Measurements from ENCODE around the gene ACP4. TPM values are rescaled to one million over a fixed set of nuclear protein-coding genes. Genes with fewer than 3 reads are reported as not detected.

ACP4 gene
- total RNA-seq, 4 donors from 2014 or later: not detected

DNA sequence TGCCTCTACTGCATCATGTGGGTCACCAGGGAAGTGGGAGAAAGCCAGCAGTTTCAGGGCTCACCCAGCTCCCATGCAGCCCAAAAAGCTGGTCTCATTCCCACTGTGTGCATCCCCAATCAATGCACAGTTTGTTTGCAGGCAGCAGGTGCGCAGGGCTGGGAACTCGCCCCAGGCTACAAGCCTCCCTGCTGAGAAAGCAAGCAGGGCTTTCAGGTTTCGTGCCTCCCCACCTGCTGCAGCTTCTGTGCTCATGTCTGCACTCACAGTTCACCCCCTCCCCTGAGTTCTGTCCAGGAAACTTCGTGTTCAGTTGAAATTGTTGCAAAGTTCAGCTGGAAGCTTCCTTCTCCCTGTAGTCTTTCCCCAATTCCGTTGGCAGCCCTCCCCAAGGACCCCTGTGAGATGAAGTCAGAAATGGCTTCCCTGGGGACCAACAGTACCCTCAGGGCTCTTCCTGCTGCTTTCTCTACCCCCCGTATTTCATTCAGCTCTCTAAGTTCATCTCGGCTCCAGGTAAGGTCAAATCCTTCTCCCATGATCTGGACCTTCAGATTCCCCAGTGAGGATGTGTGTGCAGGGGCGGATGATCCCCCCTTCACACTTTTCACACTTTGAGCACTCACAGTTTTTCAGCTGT, 54.2 kb downstream of the ACP4 start:
- Histone ChIP-seq H3K4me1 (no peaks in the 10 kb centered on the region), H3K4me3 (no peak overlapping the region), H3K36me3 (no peaks in the 10 kb centered on the region), H3K27ac (no peak overlapping the region), H3K27me3 (no peaks in the 10 kb centered on the region), H3K9me3 (peaks cover 0 to 14% of the 10 kb centered on the region in 2 donors)
- DNase-seq: no peak
- intact Hi-C loops (cut with DNase I; ENCODE audit: low total_unique reads): no loop called here
- TF ChIP-seq POLR2A (IDR thresholded peaks at IDR 0.05): no peak
- TF ChIP-seq, protein P1, sequence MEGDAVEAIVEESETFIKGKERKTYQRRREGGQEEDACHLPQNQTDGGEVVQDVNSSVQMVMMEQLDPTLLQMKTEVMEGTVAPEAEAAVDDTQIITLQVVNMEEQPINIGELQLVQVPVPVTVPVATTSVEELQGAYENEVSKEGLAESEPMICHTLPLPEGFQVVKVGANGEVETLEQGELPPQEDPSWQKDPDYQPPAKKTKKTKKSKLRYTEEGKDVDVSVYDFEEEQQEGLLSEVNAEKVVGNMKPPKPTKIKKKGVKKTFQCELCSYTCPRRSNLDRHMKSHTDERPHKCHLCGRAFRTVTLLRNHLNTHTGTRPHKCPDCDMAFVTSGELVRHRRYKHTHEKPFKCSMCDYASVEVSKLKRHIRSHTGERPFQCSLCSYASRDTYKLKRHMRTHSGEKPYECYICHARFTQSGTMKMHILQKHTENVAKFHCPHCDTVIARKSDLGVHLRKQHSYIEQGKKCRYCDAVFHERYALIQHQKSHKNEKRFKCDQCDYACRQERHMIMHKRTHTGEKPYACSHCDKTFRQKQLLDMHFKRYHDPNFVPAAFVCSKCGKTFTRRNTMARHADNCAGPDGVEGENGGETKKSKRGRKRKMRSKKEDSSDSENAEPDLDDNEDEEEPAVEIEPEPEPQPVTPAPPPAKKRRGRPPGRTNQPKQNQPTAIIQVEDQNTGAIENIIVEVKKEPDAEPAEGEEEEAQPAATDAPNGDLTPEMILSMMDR (IDR thresholded peaks at IDR 0.05): no peak

Small RNA genes lying within 50 kb of the gene (small RNA-seq; reads per million reads assigned to genes)
- gene SNORD88A (49.7 reads per million, percentile 93 among the genes with 10 or more reads in this experiment), gene SNORD88B (not detected), gene SNORD88C (not detected)

Other genes starting within 250 kb of the ACP4 start
- gene LRRC4B, start 222.0 kb upstream of the ACP4 start, total RNA-seq: 10 to 100 TPM in 2 of 4 donors, 1 to 10 TPM in 2; 2.4 to 38.0 (median 13.2) TPM
- gene SYT3, start 150.5 kb upstream of the ACP4 start, total RNA-seq: under 1 TPM in 1 of 4 donors, not detected in 3; 0.14 TPM
- gene C19orf81, start 141.0 kb upstream of the ACP4 start, total RNA-seq: not detected
- 1 to 10 TPM in 2 of 4 donors, not detected in 2; 4.0 to 6.5 TPM for gene SHANK1, start 70.6 kb upstream of the ACP4 start, total RNA-seq
- gene CLEC11A, start 67.1 kb upstream of the ACP4 start, total RNA-seq: 100 to 1,000 TPM in 1 of 4 donors, 10 to 100 TPM in 1, 1 to 10 TPM in 2; 1.5 to 105 (median 10.9) TPM
- not detected for gene GPR32, start 20.0 kb upstream of the ACP4 start, total RNA-seq
- gene KLK1, start 33.4 kb downstream of the ACP4 start, total RNA-seq: under 1 TPM in 1 of 4 donors, not detected in 3; 0.82 TPM
- not detected for gene KLK15, start 43.2 kb downstream of the ACP4 start, total RNA-seq
- 1 to 10 TPM in 1 of 4 donors, not detected in 3; 1.4 TPM for gene KLK3, start 64.5 kb downstream of the ACP4 start, total RNA-seq
- under 1 TPM in 1 of 4 donors, not detected in 3; 0.41 TPM for gene KLK2, start 83.0 kb downstream of the ACP4 start, total RNA-seq
- gene KLK4, start 121.0 kb downstream of the ACP4 start, total RNA-seq: 1 to 10 TPM in 1 of 4 donors, not detected in 3; 3.4 TPM
- gene KLK5, start 162.6 kb downstream of the ACP4 start, total RNA-seq: 1 to 10 TPM in 1 of 4 donors, under 1 TPM in 1, not detected in 2; 0.69 to 1.0 TPM
- gene KLK6, start 179.2 kb downstream of the ACP4 start, total RNA-seq: 1 to 10 TPM in 1 of 4 donors, under 1 TPM in 1, not detected in 2; 0.46 to 1.0 TPM
- 1 to 10 TPM in 1 of 4 donors, under 1 TPM in 1, not detected in 2; 0.14 to 1.1 TPM for gene KLK7, start 193.5 kb downstream of the ACP4 start, total RNA-seq
- gene KLK8, start 211.2 kb downstream of the ACP4 start, total RNA-seq: 1 to 10 TPM in 1 of 4 donors, not detected in 3; 4.8 TPM
- gene KLK10, start 229.3 kb downstream of the ACP4 start, total RNA-seq: 1 to 10 TPM in 2 of 4 donors, not detected in 2; 3.8 to 4.1 TPM
- gene KLK11, start 236.2 kb downstream of the ACP4 start, total RNA-seq: 1 to 10 TPM in 2 of 4 donors, not detected in 2; 1.3 to 2.0 TPM
- not detected for gene KLK12, start 244.6 kb downstream of the ACP4 start, total RNA-seq

All from uterus (tissue), 4 donors.